Ascending aorta (tissue), 2 donors: Measurements from ENCODE around the gene BEST1. TPM values are rescaled to one million over a fixed set of nuclear protein-coding genes. Genes with fewer than 3 reads are reported as not detected.

Experiments used
- DNase-seq, 2 donors: peaks; one replicate each; pipeline ENCODE4 v3.0.0-alpha.2; 2019; ENCODE audit warnings: low spot score in 2 of 2
- H3K27ac ChIP-seq, 2 donors: fragments of 200-600 bp; sonication (generic); one replicate each; pipeline ENCODE4 v1.5.1; 2016 to 2017; ENCODE audit warnings: mild to moderate bottlenecking in 1 of 2
- H3K27me3 ChIP-seq: fragments of 200-600 bp; sonication (generic); one replicate; pipeline ENCODE4 v1.5.1; 2017
- H3K36me3 ChIP-seq, 2 donors: fragments of 200-600 bp; sonication (generic); one replicate each; pipeline ENCODE4 v1.5.1; 2016
- H3K4me1 ChIP-seq, 2 donors: fragments of 200-600 bp; sonication (generic); one replicate each; pipeline ENCODE4 v1.5.1; 2016 to 2017; ENCODE audit warnings: mild to moderate bottlenecking in 1 of 2
- H3K4me3 ChIP-seq, 2 donors: fragments of 200-600 bp; sonication (generic); one replicate each; pipeline ENCODE4 v1.5.1; 2016 to 2017; ENCODE audit warnings: mild to moderate bottlenecking in 1 of 2
- H3K9me3 ChIP-seq, 2 donors: fragments of 200-600 bp; sonication (generic); one replicate each; pipeline ENCODE4 v1.5.1; 2016
- intact Hi-C: fragments of 100-400 bp; cut with DNase I; formaldehyde crosslinking; loops from one replicate; pipeline ENCODE4 v1.15.1; 2023
- total RNA-seq: library from RNA; depleted of rRNA; stranded (reverse); fragments of >200 nt; gene quantifications from one replicate; pipeline ENCODE4 v1.1.0, GENCODE V29; 2016
- TF ChIP-seq, protein P1 (sequence below), 3 experiments: fragments of 200-600 bp in 2 of 3; fragments of 450-650 bp in 1 of 3; sonication (generic) in 2 of 3; IDR thresholded peaks; one replicate each; pipeline ENCODE4 v1.5.1; 2016 to 2019; ENCODE audit warnings: antibody characterized with exemption in 3 of 3, mild to moderate bottlenecking in 1 of 3, moderate library complexity in 1 of 3

Gene BEST1
- total RNA-seq, 1 donor from 2014 or later: 30.9 TPM

DNA sequence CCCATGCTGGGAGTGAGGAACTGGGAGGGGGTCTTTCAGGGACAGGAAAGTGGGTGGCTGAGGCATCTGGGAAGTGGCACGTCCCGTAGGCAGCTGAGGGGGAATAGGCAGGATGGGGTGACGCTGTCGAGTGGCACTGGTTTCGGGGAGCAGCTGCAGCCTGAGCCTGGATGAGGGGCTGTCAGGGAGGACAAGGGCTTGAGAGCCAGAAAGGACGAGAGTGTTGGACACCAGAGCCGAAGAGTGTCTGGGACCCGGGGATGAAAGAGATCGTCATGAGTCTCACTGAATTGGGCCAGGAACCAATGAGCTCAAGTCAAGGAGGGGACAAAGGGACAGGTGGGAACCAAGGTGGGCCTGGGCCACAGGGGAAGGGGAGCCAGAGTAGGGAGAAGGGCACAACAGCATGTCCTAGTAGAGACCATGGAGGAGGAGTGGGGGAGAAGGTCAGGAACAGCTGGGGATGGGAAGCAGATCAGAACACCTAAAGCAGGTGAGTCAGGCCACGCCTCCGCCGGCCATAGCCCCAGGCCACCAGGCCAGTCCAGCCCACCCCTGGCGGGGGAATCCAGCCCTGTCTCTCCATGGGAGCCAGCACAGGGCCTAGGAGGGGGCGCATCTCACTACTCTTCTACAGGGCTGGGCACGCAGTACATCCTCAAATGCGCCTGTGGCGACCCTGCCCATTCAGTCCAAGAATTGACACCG lies 37.0 kb upstream of the BEST1 start:
- Histone ChIP-seq H3K27me3 (no peaks in the 10 kb centered on the region), H3K27ac (peak overlapping the region in 1 of 2 donors; percentile 11), H3K36me3 (no peaks in the 10 kb centered on the region), H3K4me3 (no peak overlapping the region), H3K9me3 (no peaks in the 10 kb centered on the region), H3K4me1 (peaks cover 3 to 10% of the 10 kb centered on the region in 2 donors)
- TF ChIP-seq, protein P1, sequence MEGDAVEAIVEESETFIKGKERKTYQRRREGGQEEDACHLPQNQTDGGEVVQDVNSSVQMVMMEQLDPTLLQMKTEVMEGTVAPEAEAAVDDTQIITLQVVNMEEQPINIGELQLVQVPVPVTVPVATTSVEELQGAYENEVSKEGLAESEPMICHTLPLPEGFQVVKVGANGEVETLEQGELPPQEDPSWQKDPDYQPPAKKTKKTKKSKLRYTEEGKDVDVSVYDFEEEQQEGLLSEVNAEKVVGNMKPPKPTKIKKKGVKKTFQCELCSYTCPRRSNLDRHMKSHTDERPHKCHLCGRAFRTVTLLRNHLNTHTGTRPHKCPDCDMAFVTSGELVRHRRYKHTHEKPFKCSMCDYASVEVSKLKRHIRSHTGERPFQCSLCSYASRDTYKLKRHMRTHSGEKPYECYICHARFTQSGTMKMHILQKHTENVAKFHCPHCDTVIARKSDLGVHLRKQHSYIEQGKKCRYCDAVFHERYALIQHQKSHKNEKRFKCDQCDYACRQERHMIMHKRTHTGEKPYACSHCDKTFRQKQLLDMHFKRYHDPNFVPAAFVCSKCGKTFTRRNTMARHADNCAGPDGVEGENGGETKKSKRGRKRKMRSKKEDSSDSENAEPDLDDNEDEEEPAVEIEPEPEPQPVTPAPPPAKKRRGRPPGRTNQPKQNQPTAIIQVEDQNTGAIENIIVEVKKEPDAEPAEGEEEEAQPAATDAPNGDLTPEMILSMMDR (IDR thresholded peaks at IDR 0.05): no peak
- intact Hi-C loops: no loop called here
- peak in 1 of 2 donors; percentile 44 for DNase-seq

DNA sequence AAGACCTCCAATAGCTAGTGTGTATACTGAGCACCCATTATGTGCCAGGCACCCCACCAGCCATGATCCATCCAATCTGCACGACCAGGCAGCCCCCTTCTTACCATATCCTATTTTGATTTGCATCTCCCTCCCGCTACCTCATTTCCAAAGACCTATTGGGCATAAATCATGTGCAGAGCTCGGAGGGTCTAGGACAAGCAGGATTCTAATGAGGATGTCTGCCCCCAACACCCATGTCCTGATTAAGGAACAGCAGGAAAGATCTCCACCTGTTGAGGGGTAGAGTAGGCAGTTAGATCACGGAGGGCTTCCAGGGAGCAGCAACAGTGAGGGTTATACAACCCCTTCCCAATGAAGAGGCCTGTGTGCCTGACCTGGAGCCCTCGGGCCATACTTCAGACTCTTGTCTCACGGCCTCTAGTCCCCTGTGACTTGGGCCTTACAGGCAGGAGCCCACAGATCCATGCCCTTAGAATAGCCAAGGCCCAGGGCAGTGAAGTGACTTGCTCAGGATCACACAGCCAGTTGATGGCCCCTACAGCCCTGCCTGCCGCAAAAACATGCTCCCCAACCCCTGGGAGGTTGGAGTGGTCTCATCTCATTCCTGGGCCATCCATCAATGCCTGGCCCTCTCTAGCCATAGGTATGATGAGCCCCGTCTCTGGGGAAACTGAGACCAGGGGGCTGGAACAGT lies 36.3 kb upstream of the BEST1 start:
- Histone ChIP-seq H3K27me3 (no peaks in the 10 kb centered on the region), H3K9me3 (no peaks in the 10 kb centered on the region), H3K36me3 (no peaks in the 10 kb centered on the region), H3K4me1 (peaks cover 3 to 12% of the 10 kb centered on the region in 2 donors), H3K4me3 (no peak overlapping the region), H3K27ac (no peak overlapping the region)
- intact Hi-C loops: no loop called here
- TF ChIP-seq, protein P1 (IDR thresholded peaks at IDR 0.05): no peak
- peak in 1 of 2 donors; percentile 57 for DNase-seq

DNA sequence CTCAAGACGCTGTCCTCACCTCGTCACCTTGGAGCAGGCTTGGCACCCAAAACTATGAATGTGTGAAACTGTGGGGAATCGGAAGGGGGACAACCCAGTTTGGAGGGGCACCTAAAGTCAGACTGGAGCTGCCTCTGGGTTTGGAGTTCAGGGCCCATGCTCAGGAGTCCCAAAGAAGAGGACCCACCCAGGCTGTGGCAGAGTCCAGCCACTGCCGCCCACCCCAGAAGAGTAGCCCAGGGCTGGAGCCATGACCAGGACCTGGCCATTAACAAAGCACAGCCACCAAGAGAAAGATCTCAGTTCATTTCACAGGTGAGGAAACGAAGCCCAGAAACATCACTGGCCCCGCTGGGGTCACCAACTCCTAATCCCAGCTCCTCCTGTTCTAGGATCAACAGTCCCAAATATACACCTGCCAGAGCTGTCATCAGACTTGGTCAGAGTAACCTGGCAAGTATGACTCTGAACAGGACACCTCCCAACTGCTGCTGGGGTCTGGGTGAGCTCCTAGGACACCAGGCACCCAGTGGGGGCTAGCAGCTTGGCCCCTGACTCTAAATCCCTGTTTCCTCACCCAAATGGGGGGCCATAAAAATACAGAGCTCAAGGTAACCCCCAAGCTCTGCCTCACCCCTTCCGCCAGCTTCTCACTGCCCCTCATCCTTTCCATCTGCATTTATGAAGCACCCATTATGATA lies 35.5 kb upstream of the BEST1 start:
- intact Hi-C loops: no loop called here
- Histone ChIP-seq H3K27me3 (no peaks in the 10 kb centered on the region), H3K36me3 (no peaks in the 10 kb centered on the region), H3K27ac (peak overlapping the region in 1 of 2 donors; percentile 10), H3K9me3 (no peaks in the 10 kb centered on the region), H3K4me3 (no peak overlapping the region), H3K4me1 (peaks cover 3 to 8% of the 10 kb centered on the region in 2 donors)
- TF ChIP-seq, protein P1 (IDR thresholded peaks at IDR 0.05): no peak
- DNase-seq: peak in 1 of 2 donors; percentile 53

DNA sequence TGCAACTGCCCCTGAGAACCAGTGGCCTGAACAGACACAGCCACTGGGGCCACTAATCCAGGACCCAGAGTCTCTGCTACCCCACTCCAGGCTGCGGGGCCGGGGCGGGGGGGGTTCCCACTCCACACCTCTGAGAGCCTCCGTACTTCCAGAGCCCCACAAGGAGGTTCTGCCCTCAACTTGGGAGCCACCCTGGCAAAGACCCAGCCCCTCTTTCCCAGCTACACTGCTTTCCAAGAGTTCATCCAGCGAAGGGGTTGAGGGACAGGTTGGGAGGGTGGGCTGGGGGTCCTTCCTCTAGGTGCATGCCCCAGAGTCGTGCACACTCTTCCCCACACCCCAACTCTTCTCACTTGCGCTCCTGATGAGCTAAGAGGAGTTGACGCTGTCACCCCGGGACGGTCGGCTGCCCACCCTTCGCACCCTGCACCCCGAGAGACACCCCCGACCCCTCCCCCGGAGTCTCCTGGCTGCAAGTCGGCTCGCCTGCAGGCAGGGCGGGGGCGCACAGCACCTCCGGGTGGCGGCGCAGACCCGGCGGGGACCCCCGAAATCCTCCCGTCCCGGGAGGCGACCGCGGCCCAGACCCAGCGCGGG lies 33.3 kb upstream of the BEST1 start:
- intact Hi-C loops: loop anchor here (2.0 kb wide), 2 partner anchors 30 to 54 kb away; no protein-coding TSS in a partner anchor
- no peaks in the 10 kb centered on the region for H3K9me3 ChIP-seq
- TF ChIP-seq, protein P1 (IDR thresholded peaks at IDR 0.05): no peak
- H3K36me3 ChIP-seq: no peaks in the 10 kb centered on the region
- peak overlapping the region; percentile 67 to 90 for H3K4me3 ChIP-seq
- peaks cover 3 to 8% of the 10 kb centered on the region in 2 donors for H3K4me1 ChIP-seq
- peak overlapping the region; percentile 23 to 39 for H3K27ac ChIP-seq
- peak in 1 of 2 donors; percentile 60 for DNase-seq
- H3K27me3 ChIP-seq: no peaks in the 10 kb centered on the region

DNA sequence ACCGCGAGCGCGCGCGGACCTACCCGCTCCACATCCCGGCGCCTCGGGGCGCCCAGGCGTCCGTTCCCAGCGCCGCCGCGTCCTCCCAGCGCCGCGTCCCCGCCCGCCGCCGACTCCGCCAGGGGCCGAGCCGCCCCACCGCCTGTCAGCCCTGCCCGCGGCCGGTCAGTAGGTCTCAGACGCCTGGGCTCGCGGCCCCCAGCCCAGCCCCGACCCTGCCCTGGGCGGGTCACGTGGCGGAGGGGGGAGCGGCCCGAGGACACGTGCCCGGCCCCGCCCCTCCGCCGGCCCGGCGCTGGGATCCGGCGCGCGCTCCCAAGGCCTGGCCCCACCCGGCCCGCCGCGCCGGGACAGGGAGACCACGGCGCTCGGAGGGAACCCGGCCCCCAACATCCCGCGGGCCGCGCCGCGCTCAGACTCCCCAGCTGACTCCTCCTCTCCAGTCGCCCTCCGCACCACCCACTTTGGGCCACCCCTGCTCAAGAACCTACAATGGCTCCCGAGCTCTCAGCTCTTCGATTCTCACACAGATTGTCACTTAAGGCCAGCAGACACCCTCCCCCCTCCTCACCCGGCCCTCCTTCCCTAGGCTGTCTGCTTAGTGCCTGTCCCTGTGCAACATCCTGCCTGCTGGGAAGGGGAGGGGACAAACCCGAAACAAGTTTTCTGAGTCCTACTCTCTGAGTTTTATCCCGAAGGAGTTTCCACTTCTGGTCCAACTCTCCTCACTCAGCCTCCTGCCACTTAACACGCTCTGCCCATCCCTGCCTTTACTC lies 32.6 kb upstream of the BEST1 start, which contains the start of gene RAB3IL1:
Gene RAB3IL1, minus strand, starts transcription at position 233 of the 776 bp plus-strand sequence. Its CDS starts 199 bp downstream, at position 34.
- no peaks in the 10 kb centered on the region for H3K36me3 ChIP-seq
- no peaks in the 10 kb centered on the region for H3K27me3 ChIP-seq
- H3K4me1 ChIP-seq: peaks cover 3 to 8% of the 10 kb centered on the region in 2 donors
- TF ChIP-seq, protein P1 (IDR thresholded peaks at IDR 0.05): no peak
- peak within 1 kb of the TSS; percentile 67 to 90 for H3K4me3 ChIP-seq
- H3K9me3 ChIP-seq: no peaks in the 10 kb centered on the region
- intact Hi-C loops: loop anchor here (2.0 kb wide), 2 partner anchors 29 to 53 kb away; no protein-coding TSS in a partner anchor
- peak in 1 of 2 donors; percentile 81 for DNase-seq
- peak within 1 kb of the TSS; percentile 39 to 54 for H3K27ac ChIP-seq
